Measurements from ENCODE around the gene SLC1A7. TPM values are rescaled to one million over a fixed set of nuclear protein-coding genes. Genes with fewer than 3 reads are reported as not detected.

SLC1A7 gene
- total RNA-seq, 1 donor from 2014 or later: not detected

GRCh38 chr1:53111073-53111556, 31.3 kb downstream of the SLC1A7 start:
- H3K9me3 ChIP-seq: no peaks in the 10 kb centered on the region

DNA sequence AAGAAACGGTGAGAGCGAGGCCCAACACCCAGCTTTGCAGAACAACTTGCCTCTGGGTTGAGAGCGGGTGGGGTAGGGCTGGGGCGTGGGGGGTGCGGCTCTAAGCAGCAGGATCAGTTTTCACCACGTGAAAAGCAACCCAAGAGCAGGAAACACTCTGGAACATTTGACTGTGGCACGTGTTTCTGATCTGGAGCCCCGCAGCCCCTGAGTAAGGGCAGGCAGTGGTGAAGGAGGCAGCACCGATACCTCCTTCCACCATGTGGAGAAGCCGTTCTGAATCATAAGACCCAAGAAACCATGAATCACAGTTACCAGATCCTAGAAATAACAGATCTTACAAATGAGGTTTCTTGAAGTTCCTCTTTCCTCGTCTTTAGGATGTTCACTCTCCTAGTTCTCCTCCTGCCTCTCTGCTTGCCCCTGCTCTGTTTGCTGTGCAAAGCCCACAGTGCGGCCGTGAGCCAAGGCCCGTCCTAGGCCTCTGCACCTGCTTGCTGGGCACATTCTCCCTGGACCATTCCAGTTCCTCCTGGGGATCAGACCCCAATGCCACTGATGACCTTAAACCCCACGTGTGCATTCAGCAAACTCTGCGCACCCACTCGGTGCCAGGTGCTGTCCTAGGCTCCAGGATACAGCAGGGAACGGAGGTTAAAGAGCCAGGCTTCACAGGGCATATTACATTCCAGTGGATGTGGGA, 31.9 kb downstream of the SLC1A7 start:
- intact Hi-C loops (cut with DNase I): no loop called here
- Histone ChIP-seq H3K4me3 (no peak overlapping the region), H3K4me1 (peaks cover 41% of the 10 kb centered on the region), H3K36me3 (no peaks in the 10 kb centered on the region), H3K27ac (peak overlapping the region; percentile 86), H3K27me3 (no peaks in the 10 kb centered on the region), H3K9me3 (no peaks in the 10 kb centered on the region)
- TF ChIP-seq POLR2AphosphoS5 (IDR thresholded peaks at IDR 0.05; ENCODE audit: insufficient read depth in 1 of 2, low read depth in 1 of 2) (peak in 1 of 2 donors; percentile 50), POLR2A (IDR thresholded peaks at IDR 0.05) (no peak)
- no peak for DNase-seq (ENCODE audit: extremely low spot score in 2 of 2)

More at GRCh38 chr1:53111073-53111556, 31.3 kb downstream of the SLC1A7 start:
- no peaks in the 10 kb centered on the region for H3K27me3 ChIP-seq
- H3K4me3 ChIP-seq: no peak overlapping the region
- no peak for DNase-seq (ENCODE audit: extremely low spot score in 2 of 2)
- H3K36me3 ChIP-seq: no peaks in the 10 kb centered on the region
- no peak for TF ChIP-seq POLR2A (IDR thresholded peaks at IDR 0.05)
- intact Hi-C loops (cut with DNase I): no loop called here
- peak overlapping the region; percentile 86 for H3K27ac ChIP-seq
- peaks cover 41% of the 10 kb centered on the region for H3K4me1 ChIP-seq

DNA sequence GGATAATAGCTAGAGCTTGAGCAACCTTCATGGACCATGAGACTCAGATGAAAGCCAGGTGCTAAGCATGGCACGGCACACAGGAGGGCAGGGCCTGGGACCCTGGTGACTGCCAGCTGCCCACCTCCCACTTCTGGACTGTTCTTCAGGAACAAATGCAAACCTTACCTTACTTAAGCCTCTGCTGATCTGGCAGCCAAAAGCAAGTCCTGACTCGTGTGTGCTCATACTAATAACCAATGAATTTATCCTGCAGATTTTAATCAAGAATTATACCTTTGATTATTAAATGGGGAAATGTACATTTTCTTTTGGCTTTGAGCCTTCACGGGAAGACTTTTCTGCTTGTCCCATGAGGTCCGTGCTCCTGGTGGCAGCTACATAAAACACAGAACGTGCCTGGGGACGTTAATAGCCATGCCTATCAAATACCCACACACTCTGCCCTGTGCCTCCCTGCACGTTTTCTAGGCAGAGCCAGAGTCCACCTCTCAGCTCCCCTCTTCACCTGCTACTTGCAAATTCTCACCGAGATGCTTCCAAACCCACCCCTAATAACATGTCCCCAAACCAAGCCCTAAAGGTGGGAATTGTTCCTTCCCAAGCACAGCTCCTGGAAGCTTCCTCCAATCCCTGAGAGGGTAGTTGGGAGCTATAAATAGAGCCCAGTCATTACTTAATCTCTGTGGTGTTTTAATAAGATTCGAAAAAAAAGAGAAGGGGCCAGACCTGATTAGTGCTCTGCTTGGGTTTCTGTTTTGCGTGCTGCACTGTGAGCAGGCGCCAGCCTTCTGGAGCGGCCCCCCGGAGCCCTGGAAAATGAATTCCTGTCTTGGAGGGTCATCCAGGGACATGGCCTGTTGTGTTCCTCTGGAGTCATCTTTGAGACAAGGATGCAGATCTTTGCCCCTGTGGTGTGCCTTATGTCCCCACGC, 33.5 kb downstream of the SLC1A7 start:
- no peak for DNase-seq (ENCODE audit: extremely low spot score in 2 of 2)
- Histone ChIP-seq H3K27ac (peak overlapping the region; percentile 86), H3K4me1 (peaks cover 41% of the 10 kb centered on the region), H3K36me3 (no peaks in the 10 kb centered on the region), H3K9me3 (no peaks in the 10 kb centered on the region), H3K27me3 (no peaks in the 10 kb centered on the region), H3K4me3 (no peak overlapping the region)
- TF ChIP-seq CTCF (IDR thresholded peaks at IDR 0.05): no peak
- TF ChIP-seq POLR2AphosphoS5 (IDR thresholded peaks at IDR 0.05; ENCODE audit: insufficient read depth in 1 of 2, low read depth in 1 of 2): no peak
- no peak for TF ChIP-seq POLR2A (IDR thresholded peaks at IDR 0.05)
- intact Hi-C loops (cut with DNase I): no loop called here

DNA sequence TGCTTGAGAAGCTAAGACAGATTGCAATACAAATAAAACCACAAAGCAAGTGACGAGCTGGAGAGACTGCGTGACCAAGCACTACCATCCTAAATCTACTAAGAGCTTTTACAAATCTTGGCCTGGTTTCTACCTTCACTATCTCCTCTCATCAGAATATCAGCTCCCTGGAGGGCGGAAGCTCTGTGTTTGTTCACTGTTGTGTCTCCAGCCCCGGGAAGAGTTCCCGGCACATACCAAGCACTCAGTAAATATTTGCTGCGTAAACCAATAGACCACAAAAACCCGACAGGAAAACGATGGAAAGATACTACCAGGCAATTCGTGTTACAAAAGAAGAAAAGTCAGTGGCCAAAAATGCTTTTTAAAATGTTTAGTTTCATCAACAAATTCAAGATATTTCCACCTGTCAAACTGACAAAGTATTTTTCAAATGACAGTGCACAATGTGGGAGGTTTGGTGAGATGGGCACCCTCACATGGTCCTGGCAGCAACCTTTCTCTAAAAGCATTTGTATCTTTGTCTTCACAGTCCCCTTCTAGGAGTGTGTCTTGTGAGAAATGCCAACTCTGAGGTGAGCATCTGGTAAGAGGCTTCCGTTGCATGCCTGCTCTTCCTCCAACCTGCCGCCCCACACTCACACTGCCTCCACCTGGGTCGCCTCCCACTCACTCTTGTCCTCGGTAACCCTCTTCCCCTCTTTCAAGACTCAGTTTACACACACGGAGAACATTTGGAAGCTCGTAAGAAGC, 34.7 kb downstream of the SLC1A7 start:
- intact Hi-C loops (cut with DNase I): no loop called here
- no peaks in the 10 kb centered on the region for H3K36me3 ChIP-seq
- TF ChIP-seq POLR2AphosphoS5 (IDR thresholded peaks at IDR 0.05; ENCODE audit: insufficient read depth in 1 of 2, low read depth in 1 of 2) (no peak), POLR2A (IDR thresholded peaks at IDR 0.05) (no peak), CTCF (IDR thresholded peaks at IDR 0.05) (no peak)
- DNase-seq (ENCODE audit: extremely low spot score in 2 of 2): no peak
- no peaks in the 10 kb centered on the region for H3K27me3 ChIP-seq
- H3K4me1 ChIP-seq: peaks cover 41% of the 10 kb centered on the region
- peak overlapping the region; percentile 86 for H3K27ac ChIP-seq
- H3K9me3 ChIP-seq: no peaks in the 10 kb centered on the region
- H3K4me3 ChIP-seq: no peak overlapping the region

GRCh38 chr1:53107090-53107489, 35.3 kb downstream of the SLC1A7 start:
- intact Hi-C loops (cut with DNase I): no loop called here
- Histone ChIP-seq H3K4me1 (peaks cover 36% of the 10 kb centered on the region), H3K9me3 (no peaks in the 10 kb centered on the region), H3K4me3 (no peak overlapping the region), H3K27ac (peak overlapping the region; percentile 86), H3K27me3 (no peaks in the 10 kb centered on the region), H3K36me3 (no peaks in the 10 kb centered on the region)
- DNase-seq (ENCODE audit: extremely low spot score in 2 of 2): no peak
- TF ChIP-seq POLR2A (IDR thresholded peaks at IDR 0.05) (no peak), POLR2AphosphoS5 (IDR thresholded peaks at IDR 0.05; ENCODE audit: insufficient read depth in 1 of 2, low read depth in 1 of 2) (no peak), CTCF (IDR thresholded peaks at IDR 0.05) (no peak)
